ENCODE results near the gene GOLGA2. TPM values are rescaled to one million over a fixed set of nuclear protein-coding genes. Genes with fewer than 3 reads are reported as not detected.
"Not testable (repeated sequence)": the region's sequence is repeated elsewhere in the genome, so short reads cannot be mapped to it uniquely, and the experiment has no call there.

Gene GOLGA2
- total RNA-seq, 1 donor from 2014 or later, result 52.3 TPM

- Mint-ChIP-seq H3K9me3 (no peaks in the 10 kb centered on the region), H3K4me3 (no peak overlapping the region)
These were observed 41.9 kb downstream of the GOLGA2 start for GRCh38 chr9:128233817-128234406.

GRCh38 chr9:128232528-128233428 is 43.0 kb downstream of the GOLGA2 start:
- Mint-ChIP-seq H3K4me1 (ENCODE audit: low read depth) (no peaks in the 10 kb centered on the region), H3K4me3 (no peak overlapping the region), H3K9me3 (no peaks in the 10 kb centered on the region), H3K27me3 (ENCODE audit: insufficient read depth) (peaks cover 3% of the 10 kb centered on the region), H3K36me3 (ENCODE audit: low read depth) (no peaks in the 10 kb centered on the region), H3K27ac (no peak overlapping the region)
- intact Hi-C loops (cut with micrococcal nuclease), result no loop called here
- DNase-seq (ENCODE audit: low spot score), result no peak

More at GRCh38 chr9:128233817-128234406, 41.9 kb downstream of the GOLGA2 start:
- Mint-ChIP-seq H3K36me3 (ENCODE audit: low read depth) (no peaks in the 10 kb centered on the region), H3K4me1 (ENCODE audit: low read depth) (no peaks in the 10 kb centered on the region), H3K27ac (no peak overlapping the region), H3K27me3 (ENCODE audit: insufficient read depth) (peaks cover 3% of the 10 kb centered on the region)
- intact Hi-C loops (cut with micrococcal nuclease), result no loop called here
- DNase-seq (ENCODE audit: low spot score), result no peak

GRCh38 chr9:128231638-128232527 is 43.9 kb downstream of the GOLGA2 start:
- DNase-seq (ENCODE audit: low spot score), result no peak
- no peaks in the 10 kb centered on the region for H3K36me3 Mint-ChIP-seq (ENCODE audit: low read depth)
- H3K9me3 Mint-ChIP-seq, result no peaks in the 10 kb centered on the region
- H3K4me3 Mint-ChIP-seq, result no peak overlapping the region
- intact Hi-C loops (cut with micrococcal nuclease), result no loop called here
- no peaks in the 10 kb centered on the region for H3K4me1 Mint-ChIP-seq (ENCODE audit: low read depth)
- H3K27me3 Mint-ChIP-seq (ENCODE audit: insufficient read depth), result peaks cover 3% of the 10 kb centered on the region
- no peak overlapping the region for H3K27ac Mint-ChIP-seq

GRCh38 chr9:128230897-128231296 is 44.9 kb downstream of the GOLGA2 start:
- H3K4me1 Mint-ChIP-seq (ENCODE audit: low read depth); H3K27ac Mint-ChIP-seq; H3K9me3 Mint-ChIP-seq; intact Hi-C loops (cut with micrococcal nuclease); H3K27me3 Mint-ChIP-seq (ENCODE audit: insufficient read depth); H3K36me3 Mint-ChIP-seq (ENCODE audit: low read depth); H3K4me3 Mint-ChIP-seq; DNase-seq (ENCODE audit: low spot score): not testable (repeated sequence)

- intact Hi-C loops (cut with micrococcal nuclease), result no loop called here
- no peak overlapping the region for H3K27ac Mint-ChIP-seq
- no peak for DNase-seq (ENCODE audit: low spot score)
- no peaks in the 10 kb centered on the region for H3K9me3 Mint-ChIP-seq
- no peaks in the 10 kb centered on the region for H3K27me3 Mint-ChIP-seq (ENCODE audit: insufficient read depth)
- no peak overlapping the region for H3K4me3 Mint-ChIP-seq
- H3K4me1 Mint-ChIP-seq (ENCODE audit: low read depth), result no peaks in the 10 kb centered on the region
- no peaks in the 10 kb centered on the region for H3K36me3 Mint-ChIP-seq (ENCODE audit: low read depth)
These were observed 49.4 kb downstream of the GOLGA2 start for GRCh38 chr9:128226412-128226801.

GRCh38 chr9:128225770-128226411 is 49.9 kb downstream of the GOLGA2 start:
- Mint-ChIP-seq H3K27ac (no peak overlapping the region), H3K4me3 (no peak overlapping the region), H3K27me3 (ENCODE audit: insufficient read depth) (no peaks in the 10 kb centered on the region), H3K36me3 (ENCODE audit: low read depth) (no peaks in the 10 kb centered on the region), H3K4me1 (ENCODE audit: low read depth) (no peaks in the 10 kb centered on the region), H3K9me3 (no peaks in the 10 kb centered on the region)
- intact Hi-C loops (cut with micrococcal nuclease), result no loop called here
- no peak for DNase-seq (ENCODE audit: low spot score)

GRCh38 chr9:128224877-128225276 is 50.9 kb downstream of the GOLGA2 start:
- Mint-ChIP-seq H3K4me1 (ENCODE audit: low read depth) (no peaks in the 10 kb centered on the region), H3K36me3 (ENCODE audit: low read depth) (no peaks in the 10 kb centered on the region), H3K27ac (no peak overlapping the region), H3K27me3 (ENCODE audit: insufficient read depth) (peaks cover 1% of the 10 kb centered on the region), H3K4me3 (no peak overlapping the region), H3K9me3 (no peaks in the 10 kb centered on the region)
- no peak for DNase-seq (ENCODE audit: low spot score)
- intact Hi-C loops (cut with micrococcal nuclease), result no loop called here

GRCh38 chr9:128222880-128223670 is 52.7 kb downstream of the GOLGA2 start:
- DNase-seq (ENCODE audit: low spot score), result no peak
- peaks cover 1% of the 10 kb centered on the region for H3K27me3 Mint-ChIP-seq (ENCODE audit: insufficient read depth)

GRCh38 chr9:128222026-128222425 is 53.8 kb downstream of the GOLGA2 start:
- Mint-ChIP-seq H3K4me3 (no peak overlapping the region), H3K4me1 (ENCODE audit: low read depth) (peaks cover 7% of the 10 kb centered on the region), H3K36me3 (ENCODE audit: low read depth) (no peaks in the 10 kb centered on the region), H3K27ac (no peak overlapping the region), H3K27me3 (ENCODE audit: insufficient read depth) (peaks cover 1% of the 10 kb centered on the region), H3K9me3 (no peaks in the 10 kb centered on the region)
- intact Hi-C loops (cut with micrococcal nuclease), result no loop called here
- DNase-seq (ENCODE audit: low spot score), result no peak

More at GRCh38 chr9:128222880-128223670, 52.7 kb downstream of the GOLGA2 start:
- intact Hi-C loops (cut with micrococcal nuclease), result no loop called here
- H3K9me3 Mint-ChIP-seq, result no peaks in the 10 kb centered on the region
- H3K36me3 Mint-ChIP-seq (ENCODE audit: low read depth), result no peaks in the 10 kb centered on the region
- no peak overlapping the region for H3K27ac Mint-ChIP-seq
- no peak overlapping the region for H3K4me3 Mint-ChIP-seq
- H3K4me1 Mint-ChIP-seq (ENCODE audit: low read depth), result peaks cover 6% of the 10 kb centered on the region

- intact Hi-C loops (cut with micrococcal nuclease), result loop anchor here (5.0 kb wide), 1 partner anchor 448 kb away; no protein-coding TSS in a partner anchor
- Mint-ChIP-seq H3K9me3 (no peaks in the 10 kb centered on the region), H3K36me3 (ENCODE audit: low read depth) (no peaks in the 10 kb centered on the region), H3K4me3 (no peak overlapping the region), H3K27me3 (ENCODE audit: insufficient read depth) (peaks cover 1% of the 10 kb centered on the region), H3K4me1 (ENCODE audit: low read depth) (peaks cover 7% of the 10 kb centered on the region), H3K27ac (no peak overlapping the region)
- no peak for DNase-seq (ENCODE audit: low spot score)
These were observed 56.0 kb downstream of the GOLGA2 start for GRCh38 chr9:128219831-128220230.

GRCh38 chr9:128218518-128219389 is 57.1 kb downstream of the GOLGA2 start:
- Mint-ChIP-seq H3K27me3 (ENCODE audit: insufficient read depth) (peaks cover 1% of the 10 kb centered on the region), H3K4me1 (ENCODE audit: low read depth) (peaks cover 7% of the 10 kb centered on the region), H3K36me3 (ENCODE audit: low read depth) (no peaks in the 10 kb centered on the region), H3K4me3 (peak overlapping the region; percentile 75), H3K27ac (peak overlapping the region; percentile 4), H3K9me3 (no peaks in the 10 kb centered on the region)
- intact Hi-C loops (cut with micrococcal nuclease), result loop anchor here (1.0 to 5.0 kb wide), 10 partner anchors 15 to 810 kb away; partner anchors contain the start of genes BBLN, CIZ1, COQ4 and DNM1
- DNase-seq (ENCODE audit: low spot score), result peak; percentile 92

Data from activated T-helper 1 cell treated with anti-CD3 and anti-CD28 coated beads, Interleukin-12 subunit alpha, Interleukin-12 subunit beta, Interleukin-2, Interleukin-4 antibody, amounts not matched to agents 30 ng/mL and 10 ng/mL and 1 ng/mL, durations not matched to agents 14 hours and 24 hours and 36 hours (primary cell).